ENCODE results near the gene CALN1.

DNA sequence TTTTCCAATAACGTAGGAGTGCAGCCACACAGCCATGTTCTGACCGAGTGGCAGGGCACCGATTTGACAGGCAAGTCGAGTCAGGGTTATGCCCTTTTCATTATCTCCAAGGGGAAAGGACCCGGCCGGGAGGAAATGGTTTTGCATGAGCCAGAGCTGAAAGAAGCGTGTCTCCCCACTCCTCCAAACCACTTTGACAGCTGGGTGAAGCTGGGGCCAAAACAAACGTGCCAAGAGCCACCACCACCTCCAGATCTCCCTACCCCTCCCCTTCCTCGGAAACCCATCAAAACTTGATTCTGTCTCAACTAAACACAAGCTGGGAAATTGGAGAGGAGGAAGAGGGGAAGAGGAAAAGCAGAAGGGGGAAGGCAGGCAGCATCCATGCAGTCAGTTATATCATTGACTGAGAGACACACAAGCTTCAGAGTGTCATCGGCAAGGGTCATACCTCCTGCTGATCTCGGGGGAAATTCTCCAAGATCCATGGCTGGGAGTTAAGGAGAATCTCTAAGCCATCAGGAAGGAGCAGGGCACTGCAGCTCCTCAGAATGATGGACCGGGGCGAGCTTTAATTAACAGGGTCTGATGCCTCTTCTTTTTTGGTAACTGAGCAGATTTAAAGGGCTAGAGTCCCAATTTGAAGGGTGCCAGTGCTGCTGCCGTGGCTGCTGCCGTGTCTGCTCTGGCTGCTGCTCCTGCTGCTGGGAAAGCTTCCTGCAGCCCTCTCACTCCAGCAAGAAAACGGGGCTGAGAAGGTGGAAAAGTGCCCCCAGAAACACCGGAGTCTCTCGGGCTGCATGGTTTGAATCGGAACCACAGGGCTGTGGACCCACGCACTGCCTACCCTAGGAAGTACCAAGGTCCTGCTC is 34.7 kb upstream of the CALN1 start:
- no peak for TF ChIP-seq POLR2AphosphoS5 (IDR thresholded peaks at IDR 0.05)
- no peak for TF ChIP-seq CTCF (IDR thresholded peaks at IDR 0.05)
- TF ChIP-seq POLR2A (IDR thresholded peaks at IDR 0.05; ENCODE audit: low read depth): no peak
